DMS79 (cell line): Measurements from ENCODE around the gene PRSS27.

Experiments
- DNase-seq: peaks from one replicate; lab custom pipeline; 2025; lab: John Stamatoyannopoulos, UW

PRSS27 gene

DNA sequence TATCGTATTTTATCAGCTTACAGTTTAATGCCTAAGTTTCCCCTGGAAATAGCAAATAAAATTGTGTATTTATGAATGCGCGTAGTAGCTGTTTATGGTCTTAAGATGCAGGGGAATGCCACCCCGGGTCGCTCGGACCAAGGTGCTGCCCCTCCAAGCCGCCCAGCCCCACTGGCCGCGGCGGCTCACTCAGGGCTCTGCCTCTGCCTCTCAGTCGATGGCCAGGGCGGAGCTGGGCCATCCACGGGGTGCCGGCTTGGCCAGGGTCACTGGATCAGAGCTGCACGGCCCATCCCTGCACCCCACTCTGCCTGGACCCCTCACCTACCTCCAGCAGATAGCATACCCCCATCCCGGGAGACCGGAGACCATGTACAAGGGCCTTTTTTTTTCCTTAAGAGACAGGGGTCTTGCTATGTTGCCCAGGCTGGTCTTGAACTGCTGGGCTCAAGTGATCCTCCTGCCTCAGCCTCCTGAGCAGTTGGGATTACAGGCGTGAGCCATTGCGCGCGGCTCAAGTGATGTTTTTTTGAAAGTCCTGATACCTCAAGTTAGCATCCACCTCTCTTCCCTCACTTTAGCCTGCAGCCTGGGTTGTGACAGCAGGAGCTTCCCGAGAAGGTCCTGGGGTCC is 11.0 kb downstream of the PRSS27 start:
- DNase-seq: no peak

DNA sequence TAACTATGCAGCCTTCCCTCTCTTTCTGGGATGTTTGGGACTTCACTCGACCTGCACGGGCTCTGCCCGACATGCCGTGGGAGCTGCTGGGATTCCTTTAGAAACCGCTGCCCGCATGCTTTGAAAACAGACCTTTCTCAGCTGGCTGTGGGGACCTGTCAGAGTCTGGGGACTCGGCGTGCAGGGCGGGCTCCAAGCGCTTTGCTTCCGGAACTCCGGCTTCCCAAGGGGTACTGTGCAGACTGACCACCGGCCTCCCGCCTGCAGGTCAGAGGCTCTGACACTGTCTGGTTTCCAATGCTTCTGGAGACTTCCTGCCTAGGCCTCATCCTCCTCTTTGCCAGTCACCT is 11.8 kb downstream of the PRSS27 start:
- no peak for DNase-seq

DNA sequence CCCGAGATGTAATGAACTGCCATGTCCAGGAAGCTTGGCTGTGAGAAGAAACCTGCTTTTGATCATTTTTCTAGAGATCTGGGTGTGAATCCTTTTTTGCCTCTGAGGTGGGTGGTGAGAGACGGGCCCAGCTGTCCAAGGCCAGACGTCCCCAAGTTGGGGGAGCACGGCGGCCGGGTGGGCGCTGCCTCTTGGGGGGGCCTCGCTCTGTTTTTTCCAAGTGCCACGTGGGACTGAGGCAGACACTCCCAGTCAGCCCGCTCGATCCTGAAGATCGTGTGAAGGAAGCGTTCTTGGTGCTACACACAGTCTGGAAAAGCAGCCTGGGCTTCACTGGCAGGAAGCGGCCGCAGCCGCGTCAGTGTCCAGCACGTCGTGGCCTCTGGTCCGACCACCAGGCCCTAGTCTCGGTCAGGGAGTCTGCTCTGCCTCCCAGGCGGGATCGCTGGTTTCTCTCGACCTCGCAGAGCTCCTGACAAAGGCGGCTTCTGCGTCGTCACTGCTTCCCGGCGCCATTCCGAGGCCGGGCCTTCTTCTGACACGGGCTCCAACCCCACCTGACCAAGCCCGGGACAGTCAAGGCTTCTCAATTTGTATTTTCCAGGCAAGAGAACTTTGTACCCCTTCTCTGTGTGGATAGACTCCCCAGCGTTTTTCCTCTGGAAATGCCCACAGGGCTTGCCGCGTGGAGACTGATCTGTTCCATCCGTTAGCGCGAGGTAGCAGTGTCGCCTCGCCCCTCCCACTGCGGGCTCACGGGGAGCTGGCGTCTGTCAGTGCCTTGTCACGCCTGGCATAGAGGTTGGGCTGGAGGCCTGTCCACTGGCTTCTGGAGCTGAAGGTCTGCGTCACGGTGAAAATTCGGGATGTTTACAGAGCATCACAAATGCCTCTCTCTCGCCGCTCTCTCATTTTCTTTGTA is 12.4 kb downstream of the PRSS27 start:
- no peak for DNase-seq

DNA sequence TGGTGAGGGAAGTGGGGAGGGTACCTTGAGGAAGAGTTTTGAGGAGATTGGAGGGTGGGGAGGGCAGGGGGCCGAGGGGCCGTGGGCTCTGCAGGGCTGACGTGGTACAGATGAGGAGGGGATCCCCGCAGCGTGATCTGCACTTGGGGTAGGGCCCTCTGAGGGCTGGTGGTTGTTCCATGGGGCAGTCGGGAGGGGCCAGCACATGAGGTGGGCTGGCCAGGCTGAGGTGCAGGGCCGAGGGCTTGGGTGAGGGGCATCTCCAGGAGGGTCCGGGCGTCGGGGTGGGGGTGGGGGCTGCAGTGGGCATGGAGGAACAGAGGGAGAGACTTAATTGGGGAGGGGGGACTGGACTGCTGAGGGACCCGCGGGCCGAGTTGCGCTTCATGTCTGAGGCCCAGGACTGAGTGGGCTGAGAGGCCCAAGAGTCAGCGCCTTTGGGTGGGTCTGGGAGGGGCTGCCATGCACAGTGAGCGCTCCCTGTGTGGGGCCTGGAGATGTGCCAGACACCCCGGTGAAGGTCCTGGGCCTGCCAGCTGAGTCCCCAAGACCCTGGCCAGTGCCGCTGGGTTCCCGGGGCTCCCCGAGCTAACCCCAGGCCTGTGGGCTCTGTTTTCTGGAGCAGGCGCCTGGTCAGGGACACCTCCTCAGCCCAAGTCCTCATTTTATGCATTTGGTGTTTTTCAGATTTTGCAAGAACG is 13.3 kb downstream of the PRSS27 start:
- DNase-seq: no peak

DNA sequence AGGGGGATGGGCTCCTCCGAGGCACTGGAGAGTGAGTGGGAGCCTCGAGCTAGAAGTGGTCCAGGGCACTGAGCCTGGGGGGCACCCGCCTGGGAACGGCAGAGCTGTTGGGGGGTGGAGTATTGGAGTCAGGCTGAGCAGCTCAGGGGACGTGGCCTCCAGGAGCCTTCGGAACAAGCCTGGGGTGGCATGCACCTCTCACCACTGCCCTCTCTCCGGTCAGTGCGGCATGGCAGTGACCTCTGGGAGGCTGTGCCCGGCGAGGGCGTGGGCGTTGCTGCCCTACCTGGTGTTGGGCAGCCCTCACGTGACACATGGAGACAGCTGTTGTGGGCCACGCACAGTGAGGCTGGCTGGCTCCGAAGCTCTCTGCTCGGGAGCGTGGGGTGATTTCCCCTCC is 13.9 kb downstream of the PRSS27 start:
- no peak for DNase-seq

DNA sequence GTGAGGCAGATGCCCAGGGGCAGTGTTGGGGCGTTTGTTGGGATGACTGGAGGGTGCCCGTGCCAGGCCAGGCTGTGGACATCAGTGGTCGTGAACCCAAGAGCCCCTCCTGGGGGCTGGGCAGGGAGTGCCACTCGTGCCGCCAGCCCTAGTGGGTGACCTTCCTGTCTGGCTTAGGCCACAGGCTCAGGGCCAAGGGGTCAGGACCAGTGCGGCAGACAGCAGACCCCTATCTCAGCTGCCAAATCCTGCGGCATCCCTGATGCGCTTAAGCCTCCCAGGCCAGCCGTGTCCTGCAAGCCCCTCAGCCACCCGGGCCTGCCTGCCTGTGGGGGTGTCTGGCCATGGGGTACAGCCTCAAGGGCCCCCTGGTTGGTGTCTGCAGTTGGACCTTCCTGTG is 14.7 kb downstream of the PRSS27 start:
- DNase-seq: no peak

DNA sequence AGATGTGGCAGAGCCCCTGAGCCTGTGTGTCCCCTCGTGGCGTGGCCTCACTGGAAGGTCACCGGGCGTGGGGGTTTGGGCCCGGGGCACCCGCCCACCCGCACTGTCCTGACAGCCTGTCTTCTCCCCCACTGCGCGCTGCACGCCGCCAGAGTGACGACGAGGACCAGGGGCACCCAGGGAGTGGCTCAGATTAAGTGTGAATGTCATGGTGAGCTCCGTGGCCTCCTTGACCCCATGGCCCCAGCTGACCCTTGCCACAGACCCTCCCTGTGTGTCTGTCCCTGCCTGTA is 15.1 kb downstream of the PRSS27 start:
- DNase-seq: no peak

DNA sequence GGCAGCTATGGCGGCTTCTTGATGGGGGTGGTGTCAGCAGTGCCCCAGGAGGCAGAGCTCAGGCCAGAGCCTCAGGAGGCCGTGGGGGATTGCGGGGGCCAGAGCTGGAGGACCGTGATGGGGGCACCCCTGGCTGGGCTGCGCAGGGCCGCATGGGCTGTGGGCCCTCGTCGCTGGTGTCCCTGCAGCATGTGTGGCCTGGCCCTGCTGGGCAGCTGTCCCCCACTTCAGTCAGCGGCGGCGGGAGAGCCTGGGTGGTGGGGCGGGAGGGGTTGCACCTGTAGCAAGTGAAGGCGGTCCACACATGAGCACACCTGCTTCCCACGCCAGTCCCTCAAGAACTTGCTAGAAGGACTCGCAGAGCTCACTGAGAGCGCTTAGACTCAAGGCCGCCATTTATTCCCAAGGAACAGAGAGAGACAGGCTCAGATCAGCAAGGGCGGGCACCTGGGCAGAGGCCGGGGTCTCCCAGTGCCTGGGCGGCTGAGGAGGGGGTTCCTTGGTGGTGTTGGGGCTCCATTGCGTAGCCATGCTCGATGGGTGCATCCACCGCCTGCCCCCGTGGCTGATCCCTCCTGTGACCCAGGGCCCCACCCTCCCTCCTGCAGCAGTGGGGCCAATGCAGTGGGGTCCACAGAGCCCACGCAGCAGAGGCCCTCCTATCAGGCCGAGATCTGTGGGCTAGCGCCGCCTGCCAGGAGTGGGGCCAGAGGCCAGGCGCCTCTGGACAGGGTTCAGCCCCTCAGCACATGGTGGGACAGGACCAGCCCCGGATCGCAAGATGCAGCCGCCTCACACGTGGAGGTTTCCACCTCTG is 15.7 kb downstream of the PRSS27 start:
- no peak for DNase-seq

DNA sequence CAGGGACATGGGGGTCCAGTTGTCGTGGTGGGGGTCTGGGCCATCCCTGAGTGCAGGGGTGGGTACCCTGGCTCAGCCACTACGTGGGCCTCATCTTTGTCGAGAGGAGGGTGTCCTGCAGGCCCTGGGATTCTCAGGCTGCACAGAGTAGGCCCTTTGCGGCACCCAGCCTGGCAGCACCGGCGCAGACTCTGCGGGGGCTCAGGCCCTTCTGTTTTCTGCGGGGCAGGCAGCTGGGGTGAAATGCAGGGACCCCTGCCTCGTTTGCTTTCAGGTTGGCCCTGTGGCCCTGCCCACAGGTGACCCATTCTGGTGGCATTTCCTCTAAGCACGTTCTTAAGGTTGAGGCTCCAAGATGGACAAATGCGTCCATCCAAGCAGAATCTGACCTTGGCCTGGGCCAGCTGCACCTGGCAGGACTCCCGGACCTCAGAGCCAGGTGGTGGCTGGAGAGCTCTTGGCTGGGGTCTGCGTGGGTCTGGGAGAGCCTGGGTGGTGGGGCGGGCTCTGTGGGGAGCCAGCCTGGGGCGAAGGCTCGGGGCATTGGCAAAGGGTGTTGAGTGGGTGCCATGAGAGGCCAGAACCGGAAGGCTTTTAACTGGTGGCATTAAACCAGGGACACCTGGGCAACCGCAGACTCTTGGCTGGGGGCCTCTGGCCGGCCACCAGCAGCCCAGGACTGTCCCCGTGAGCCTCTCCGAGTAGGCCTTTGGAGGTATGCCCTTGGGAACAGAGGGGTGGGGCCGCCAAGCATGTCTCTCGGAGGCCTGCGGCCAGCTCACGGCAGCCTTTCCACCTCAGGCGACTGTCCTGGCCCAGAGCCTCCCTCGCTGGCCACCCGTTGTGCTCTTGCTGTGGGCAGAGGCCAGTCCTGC is 16.9 kb downstream of the PRSS27 start:
- no peak for DNase-seq

DNA sequence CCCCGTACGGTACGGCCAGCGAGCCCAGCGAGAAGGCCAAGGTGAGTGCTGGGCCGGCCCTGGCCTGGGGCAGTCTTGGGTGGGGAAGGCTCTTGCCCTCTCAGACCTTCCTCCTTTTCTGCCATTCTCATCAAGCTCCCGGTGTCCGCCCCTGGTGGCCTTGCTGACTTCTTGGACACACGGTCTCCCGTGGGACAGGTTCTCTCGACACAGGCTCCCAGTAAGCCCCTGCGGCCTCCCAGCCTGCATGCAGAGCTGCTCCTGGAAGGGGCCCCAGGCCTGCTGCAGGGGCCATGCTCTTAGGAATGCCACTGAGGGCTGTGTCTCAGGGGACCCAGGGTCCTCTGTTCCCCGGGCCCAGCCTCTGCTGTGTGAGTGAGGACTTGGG is 17.6 kb downstream of the PRSS27 start:
- no peak for DNase-seq

DNA sequence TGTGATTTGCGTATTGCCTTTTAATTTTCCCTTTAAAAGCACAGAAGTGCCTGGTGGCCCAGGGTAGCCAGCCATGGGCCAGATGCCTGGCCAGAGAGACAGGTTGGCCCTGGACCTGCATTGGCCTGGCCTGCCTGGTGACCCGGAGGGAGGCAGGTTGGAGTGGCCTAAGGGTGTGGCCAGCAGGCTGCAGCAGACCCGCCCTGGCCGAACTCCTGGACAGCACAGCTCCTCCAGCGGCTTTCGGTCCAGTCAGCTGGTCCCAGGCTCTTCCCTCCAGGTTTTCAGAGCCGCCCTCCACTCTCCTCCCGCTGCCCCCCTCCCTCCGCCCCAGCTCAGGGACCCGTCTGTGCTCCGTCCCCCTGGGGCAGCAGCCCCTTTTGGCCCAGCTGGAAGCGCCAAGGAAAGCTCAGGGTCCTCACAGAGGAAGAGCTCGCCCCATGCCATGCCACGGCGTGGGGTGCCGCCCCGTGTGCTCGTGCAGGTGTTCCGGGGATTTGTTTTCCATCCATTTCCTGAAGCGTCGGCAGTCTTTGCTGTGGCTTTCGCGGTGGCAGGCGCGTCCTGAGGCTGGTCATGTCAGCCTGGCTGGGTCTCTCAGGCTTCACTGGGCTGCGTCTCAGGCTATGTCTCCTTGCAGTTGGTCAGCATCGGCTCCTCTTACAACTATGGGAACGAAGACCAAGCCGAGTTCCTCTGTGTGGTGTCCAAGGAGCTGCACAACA is 18.1 kb downstream of the PRSS27 start:
- DNase-seq: no peak

DNA sequence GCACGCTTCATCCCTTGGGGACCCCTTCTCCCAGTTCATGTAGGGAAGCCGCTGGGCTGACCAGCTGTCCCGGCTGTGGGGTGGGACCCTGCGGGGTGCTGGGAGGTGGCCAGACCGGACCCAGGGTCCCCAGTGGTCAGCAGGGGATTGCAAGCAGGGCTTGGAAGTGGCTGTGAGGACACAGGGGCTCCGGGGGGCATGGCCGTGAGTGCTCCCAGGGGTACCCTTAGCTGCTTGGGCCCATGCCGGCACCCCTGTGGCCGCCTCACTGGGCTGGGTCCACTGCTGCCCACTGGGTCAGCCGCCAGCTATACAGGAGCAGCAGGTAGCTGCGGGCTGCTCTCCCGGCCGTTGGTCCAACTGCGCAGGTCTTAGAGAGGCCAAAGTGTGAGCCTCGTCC is 18.8 kb downstream of the PRSS27 start:
- no peak for DNase-seq

DNA sequence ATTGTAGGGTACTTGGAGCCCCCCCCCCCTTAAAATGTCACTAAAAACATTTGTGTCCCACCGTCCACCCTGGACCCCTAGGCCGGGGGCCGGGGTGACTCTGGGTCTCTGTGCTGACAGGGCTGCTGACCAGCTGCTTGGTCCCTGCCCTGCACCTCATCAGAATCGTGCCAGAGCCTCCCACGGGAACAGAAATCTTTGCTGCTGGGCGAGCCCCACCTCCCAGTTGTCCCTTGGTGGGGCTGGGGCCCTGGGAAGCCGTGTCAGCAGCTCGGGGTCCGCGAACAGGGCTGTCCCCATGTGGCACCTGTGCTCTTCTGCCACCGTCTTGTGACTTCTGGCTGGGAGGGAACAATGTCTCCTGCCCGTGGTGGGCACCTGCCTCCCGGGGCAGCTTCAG is 19.2 kb downstream of the PRSS27 start:
- no peak for DNase-seq

DNA sequence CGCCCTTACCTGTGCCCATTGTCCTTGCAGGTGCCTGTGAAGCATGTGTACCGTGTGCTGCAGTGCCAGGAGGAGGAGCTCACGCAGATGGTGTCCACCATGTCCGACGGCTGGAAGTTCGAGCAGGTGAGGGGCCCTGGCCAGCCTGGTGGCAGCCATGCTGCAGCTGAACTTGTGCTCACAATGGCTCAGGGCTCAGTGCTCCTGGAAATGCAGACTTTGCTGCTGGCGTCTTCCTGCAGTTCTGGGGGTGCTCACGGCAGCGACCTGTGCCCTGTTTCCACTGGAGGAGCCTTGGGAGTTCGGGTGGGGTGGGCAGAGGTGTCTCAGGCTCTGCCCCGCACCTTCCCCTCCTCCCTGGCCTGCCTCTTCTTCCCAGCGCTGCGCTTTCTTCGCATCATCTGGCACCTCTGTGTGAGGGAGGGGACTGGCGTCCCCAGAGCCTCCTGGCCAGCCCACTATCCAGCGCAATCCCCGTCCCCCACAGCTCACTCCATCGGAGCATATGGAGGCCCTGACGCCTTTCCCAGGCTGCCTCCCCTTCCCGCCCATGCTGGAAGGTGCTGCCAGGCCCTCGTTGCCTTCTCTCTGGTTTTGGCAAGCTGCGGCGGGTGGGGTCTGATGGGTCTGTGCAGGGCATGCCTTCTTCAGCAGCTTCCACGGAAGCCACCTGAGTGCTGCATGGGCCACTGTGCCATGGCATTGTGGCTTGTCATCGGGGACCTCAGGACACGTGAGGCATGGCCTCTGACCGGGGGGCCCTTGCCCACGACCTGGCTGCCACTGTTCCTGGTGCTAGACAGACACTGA is 20.0 kb downstream of the PRSS27 start:
- no peak for DNase-seq

DNA sequence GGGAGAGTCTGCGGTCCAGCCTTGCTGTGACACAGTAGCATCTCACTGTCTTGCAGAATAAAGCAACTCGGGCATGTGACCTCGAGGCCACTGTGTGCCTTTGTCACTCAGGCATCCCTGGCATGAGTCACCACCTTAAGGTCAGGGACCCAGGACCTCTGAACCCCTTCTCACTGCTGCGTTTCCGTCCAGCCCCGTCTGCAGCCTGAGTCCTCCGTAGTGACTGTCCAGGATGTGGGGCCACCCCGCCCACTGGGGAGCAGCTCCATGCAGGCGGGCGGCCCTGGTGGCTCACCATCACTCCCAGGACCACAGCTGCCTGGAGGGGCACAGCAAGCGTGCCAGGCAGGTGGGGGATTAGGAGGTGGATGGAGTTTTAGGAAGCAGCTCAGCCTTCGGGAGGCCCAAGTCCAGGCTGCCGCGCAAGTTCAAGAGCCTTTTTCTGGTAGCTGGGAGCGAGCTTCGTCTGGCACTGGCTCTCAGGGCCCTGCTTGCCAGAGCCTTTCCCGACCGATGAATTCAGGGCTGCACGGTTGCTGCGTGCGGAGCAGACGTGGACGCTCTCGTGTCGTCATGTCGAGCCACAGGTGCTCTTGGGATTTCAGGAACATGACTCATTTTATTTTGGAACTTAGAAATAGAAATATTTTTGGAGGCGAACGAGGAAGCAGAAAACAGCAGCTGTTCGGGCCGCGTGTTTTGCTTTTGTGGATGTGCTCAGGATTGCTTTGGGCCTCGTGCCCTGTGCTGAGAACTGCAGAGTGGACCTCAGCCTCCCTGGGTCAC is 20.9 kb downstream of the PRSS27 start:
- no peak for DNase-seq

DNA sequence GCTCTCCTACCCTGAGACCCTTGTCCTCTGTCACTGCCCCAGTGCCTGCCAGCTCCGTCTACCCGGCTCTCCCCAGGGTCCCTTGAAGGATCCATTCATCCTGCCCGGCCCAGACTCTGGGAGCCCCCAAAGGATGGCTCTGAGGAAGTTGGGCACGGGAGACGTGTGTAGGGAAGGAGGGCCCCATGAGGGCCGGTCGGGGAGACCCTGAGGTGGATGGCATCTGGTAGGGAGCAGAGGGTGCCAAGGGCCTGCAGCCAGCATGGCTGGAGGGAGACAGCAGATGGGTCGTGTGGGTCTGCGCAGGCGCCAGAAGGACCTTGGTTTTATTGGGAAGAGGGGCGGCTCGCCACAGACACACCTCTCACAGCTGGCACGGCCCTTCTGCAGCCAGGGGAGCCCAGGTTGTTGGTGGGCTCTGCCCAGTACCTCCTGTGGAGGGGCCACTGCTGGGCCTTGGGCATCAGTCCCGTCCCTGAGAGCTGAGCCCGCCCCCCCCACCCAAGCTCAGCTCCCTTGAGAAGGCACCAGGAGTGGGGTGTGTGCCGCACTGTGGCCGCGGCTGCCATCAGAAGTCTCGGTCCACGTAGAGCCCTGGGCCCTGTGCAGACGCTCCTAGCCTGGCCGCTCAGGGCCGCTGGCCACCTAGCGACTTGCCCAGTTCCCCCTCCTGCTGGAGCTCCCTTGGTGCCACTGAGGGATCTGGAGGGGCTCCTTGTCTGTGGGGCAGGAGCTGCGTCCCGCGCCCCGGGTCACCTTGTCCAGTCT is 21.7 kb downstream of the PRSS27 start:
- no peak for DNase-seq

DNA sequence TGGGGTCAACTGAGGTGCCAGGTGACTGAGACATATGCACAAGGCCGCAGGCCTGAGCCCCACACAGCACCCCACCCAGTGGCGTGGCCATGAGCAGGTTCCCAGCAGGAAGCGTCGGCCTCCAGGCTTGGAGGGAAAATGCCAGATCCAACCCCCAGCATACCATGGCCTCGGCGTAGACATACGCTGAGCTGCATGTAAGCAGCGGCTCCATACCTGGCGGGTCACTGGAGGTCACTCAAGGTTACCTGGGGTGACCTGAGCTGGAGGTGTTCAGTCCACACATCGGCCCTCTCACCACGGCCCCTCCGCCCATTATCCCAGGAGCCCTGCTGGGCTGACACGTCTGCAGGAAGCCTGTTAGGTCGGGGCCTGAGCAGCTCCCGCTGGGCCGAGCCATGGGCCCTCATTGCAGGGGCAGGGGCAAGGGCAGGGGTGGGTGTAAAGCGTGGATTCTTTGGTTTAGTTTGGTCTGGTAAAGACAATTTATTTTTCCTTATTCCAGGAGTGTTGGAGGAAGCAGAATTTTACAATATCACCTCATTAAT is 22.5 kb downstream of the PRSS27 start:
- DNase-seq: no peak
